ENCODE data around the gene ZNF367.

Gene ZNF367

DNA sequence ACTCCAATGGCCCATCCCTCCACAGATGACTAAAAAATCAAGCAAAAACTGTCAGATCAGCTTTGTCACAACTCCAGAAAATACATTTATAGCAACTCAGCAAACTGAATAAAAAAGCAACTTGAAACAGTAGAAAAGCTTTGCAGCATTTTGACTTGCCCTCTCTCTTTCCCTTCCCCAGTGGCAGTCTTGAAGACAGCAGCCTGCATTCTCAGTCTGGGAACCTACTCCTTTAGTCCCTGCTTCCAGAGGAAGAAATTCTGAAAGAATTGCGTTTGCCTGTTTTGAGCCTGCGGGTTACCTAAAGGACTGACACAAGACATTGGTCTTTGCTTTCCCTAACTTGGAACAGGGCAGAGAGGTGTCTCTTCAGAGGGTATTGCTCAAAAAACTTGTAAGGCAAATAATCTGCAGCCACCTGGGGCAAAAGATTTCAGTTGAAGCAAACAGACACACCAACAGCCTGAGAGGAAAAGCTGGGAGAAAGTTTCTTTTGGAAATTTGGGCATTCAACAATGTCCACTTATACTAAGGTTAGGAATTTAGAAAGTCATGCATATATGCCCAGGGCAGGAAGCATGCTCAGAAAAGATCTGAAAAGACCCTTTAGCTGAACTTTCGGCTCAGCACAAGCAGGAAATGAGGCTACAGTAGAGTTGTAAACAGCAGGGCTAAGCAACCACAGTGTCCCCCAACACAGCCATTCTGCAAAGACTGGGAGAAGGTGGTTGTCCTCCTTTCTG lies 19.4 kb downstream of the ZNF367 start:
- TF ChIP-seq EZH2 (IDR thresholded peaks at IDR 0.05) (no peak), FOXP2 (optimal IDR thresholded peaks at IDR 0.05; ENCODE audit: control extremely low read depth, extremely low read length, insufficient read depth) (no peak), POLR2AphosphoS5 (IDR thresholded peaks at IDR 0.05; ENCODE audit: borderline replicate concordance, low read depth, low read length) (no peak)
- Histone ChIP-seq H3K4me3 (no peak overlapping the region), H3K9ac (ENCODE audit: insufficient read length) (no peak overlapping the region), H3K9me3 (ENCODE audit: low read depth, low read length) (no peaks in the 10 kb centered on the region), H3K36me3 (ENCODE audit: insufficient read depth, low read length) (peaks cover 19% of the 10 kb centered on the region), H3K27ac (peak overlapping the region; percentile 62; the same call in 1 of the 2 replicates)
- no peak for DNase-seq (ENCODE audit: low read depth, low spot score)

DNA sequence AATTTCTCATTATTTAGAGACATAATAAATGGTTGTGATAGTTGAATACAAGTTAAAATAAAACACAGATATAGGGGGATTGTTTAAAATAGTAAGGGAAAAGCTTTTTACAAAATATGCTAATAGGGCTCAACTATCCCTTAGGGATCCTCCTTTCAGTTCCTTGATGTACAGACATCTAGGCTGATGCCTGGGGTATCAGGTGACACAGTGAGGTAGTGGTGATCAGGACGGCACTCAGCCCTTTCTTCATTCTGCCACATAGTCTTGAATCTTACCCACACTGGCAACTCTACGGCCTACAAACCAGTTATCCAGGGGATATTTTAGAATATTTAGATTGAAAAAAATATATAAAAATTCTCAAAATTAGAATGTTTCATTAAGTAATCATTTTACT lies 22.2 kb downstream of the ZNF367 start:
- H3K4me3 ChIP-seq: no peak overlapping the region
- peaks cover 35% of the 10 kb centered on the region for H3K36me3 ChIP-seq (ENCODE audit: insufficient read depth, low read length)
- H3K9ac ChIP-seq (ENCODE audit: insufficient read length): no peak overlapping the region
- no peak for DNase-seq (ENCODE audit: low read depth, low spot score)
- TF ChIP-seq EZH2 (IDR thresholded peaks at IDR 0.05): no peak
- no peak for TF ChIP-seq FOXP2 (optimal IDR thresholded peaks at IDR 0.05; ENCODE audit: control extremely low read depth, extremely low read length, insufficient read depth)
- no peak for TF ChIP-seq POLR2AphosphoS5 (IDR thresholded peaks at IDR 0.05; ENCODE audit: borderline replicate concordance, low read depth, low read length)
- H3K9me3 ChIP-seq (ENCODE audit: low read depth, low read length): no peaks in the 10 kb centered on the region
- no peak overlapping the region for H3K27ac ChIP-seq

DNA sequence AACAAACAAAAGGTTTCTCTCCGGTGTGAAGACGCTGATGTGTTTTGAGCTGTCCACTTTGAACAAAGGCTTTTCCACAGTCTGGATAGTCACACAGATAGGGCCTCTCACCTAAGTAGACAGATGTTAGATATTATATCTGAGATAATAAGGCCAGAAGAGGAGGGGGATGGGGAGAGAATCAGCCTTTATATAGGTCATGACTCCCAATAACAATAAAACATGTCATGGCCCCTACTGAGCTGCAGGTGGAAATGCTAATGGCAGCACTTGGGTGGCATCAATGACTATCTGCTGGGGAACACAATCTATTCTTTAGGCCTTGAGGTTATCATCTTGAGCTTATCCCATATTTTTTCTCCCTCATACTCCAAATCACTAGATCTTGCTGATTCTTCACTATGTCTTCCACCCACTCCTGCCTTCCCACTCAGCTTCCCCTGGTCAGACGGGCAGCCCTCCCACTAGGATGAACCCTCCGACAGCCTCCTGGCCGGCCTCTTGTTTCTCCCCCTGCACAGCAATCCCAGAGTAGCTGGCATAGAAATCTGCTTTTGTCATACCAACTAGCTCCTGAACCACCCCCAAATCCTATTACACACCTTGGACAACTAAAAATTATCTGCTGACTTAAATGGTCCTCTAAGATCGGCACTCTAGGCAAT lies 23.2 kb downstream of the ZNF367 start:
- Histone ChIP-seq H3K4me3 (no peak overlapping the region), H3K9me3 (ENCODE audit: low read depth, low read length) (no peaks in the 10 kb centered on the region), H3K27ac (no peak overlapping the region), H3K36me3 (ENCODE audit: insufficient read depth, low read length) (peaks cover 45% of the 10 kb centered on the region), H3K9ac (ENCODE audit: insufficient read length) (no peak overlapping the region)
- no peak for DNase-seq (ENCODE audit: low read depth, low spot score)
- TF ChIP-seq FOXP2 (optimal IDR thresholded peaks at IDR 0.05; ENCODE audit: control extremely low read depth, extremely low read length, insufficient read depth) (no peak), EZH2 (IDR thresholded peaks at IDR 0.05) (no peak)

DNA sequence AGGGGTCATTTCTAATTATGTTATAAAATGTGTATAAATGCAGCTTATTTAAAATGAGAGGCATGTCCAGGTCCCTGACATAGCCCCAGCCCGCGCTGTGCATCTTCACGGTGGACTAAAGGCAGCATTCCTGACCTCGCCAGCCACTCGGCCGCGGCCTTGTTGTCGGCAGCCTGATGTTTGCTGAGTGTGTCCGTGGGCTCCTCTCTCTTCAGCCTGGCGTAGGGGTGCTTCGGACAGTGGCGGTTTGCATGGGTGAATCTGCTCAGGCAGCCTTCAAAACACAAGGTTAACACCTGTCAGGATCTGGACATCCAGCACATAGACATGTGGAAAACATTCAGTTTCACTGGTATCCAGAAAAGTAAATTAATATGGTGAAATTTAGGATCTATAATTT lies 25.9 kb downstream of the ZNF367 start:
- Histone ChIP-seq H3K36me3 (ENCODE audit: insufficient read depth, low read length) (peaks cover 61% of the 10 kb centered on the region), H3K4me3 (no peak overlapping the region), H3K27ac (no peak overlapping the region), H3K9ac (ENCODE audit: insufficient read length) (no peak overlapping the region), H3K9me3 (ENCODE audit: low read depth, low read length) (no peaks in the 10 kb centered on the region)
- TF ChIP-seq FOXP2 (optimal IDR thresholded peaks at IDR 0.05; ENCODE audit: control extremely low read depth, extremely low read length, insufficient read depth) (no peak), POLR2AphosphoS5 (IDR thresholded peaks at IDR 0.05; ENCODE audit: borderline replicate concordance, low read depth, low read length) (no peak), EZH2 (IDR thresholded peaks at IDR 0.05) (no peak)
- no peak for DNase-seq (ENCODE audit: low read depth, low spot score)

DNA sequence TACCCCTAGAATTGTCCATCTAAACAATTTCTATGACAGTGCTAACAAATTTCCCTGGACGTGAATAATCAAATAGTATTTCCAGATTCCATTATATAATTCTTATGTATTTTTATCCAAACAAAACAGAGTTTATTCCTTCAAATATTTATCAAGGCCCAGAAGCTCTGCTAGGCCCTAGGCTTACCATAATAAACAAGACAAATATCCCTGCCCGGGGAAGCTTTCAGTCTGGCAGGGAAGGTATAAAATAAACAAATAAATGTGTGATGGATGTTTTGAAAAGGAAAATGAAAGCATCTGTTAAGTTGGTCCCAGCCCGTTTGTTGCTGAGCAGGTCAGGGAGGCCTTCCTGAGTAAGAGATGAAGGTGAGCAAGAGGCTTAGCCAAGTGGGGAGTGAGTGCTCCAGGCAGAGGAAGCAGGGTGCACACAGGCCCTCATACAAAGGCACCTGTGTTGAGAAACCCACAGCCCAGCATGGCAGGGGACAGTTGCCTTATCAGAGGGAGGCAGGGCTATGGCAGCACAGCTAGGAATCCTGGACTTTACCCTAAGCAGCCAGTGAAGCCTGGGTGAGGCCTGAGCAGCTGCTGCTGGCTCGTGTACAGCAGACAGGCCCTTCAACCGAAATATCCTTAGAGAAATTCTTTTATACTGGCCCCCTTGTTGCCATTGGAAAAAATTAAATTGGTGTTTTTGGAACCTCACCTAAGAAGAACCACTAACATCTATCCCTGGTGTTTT lies 27.0 kb downstream of the ZNF367 start:
- Histone ChIP-seq H3K4me3 (no peak overlapping the region), H3K27ac (no peak overlapping the region), H3K36me3 (ENCODE audit: insufficient read depth, low read length) (peaks cover 68% of the 10 kb centered on the region), H3K9ac (ENCODE audit: insufficient read length) (no peak overlapping the region), H3K9me3 (ENCODE audit: low read depth, low read length) (no peaks in the 10 kb centered on the region)
- no peak for DNase-seq (ENCODE audit: low read depth, low spot score)
- no peak for TF ChIP-seq POLR2AphosphoS5 (IDR thresholded peaks at IDR 0.05; ENCODE audit: borderline replicate concordance, low read depth, low read length)
- TF ChIP-seq FOXP2 (optimal IDR thresholded peaks at IDR 0.05; ENCODE audit: control extremely low read depth, extremely low read length, insufficient read depth): no peak

DNA sequence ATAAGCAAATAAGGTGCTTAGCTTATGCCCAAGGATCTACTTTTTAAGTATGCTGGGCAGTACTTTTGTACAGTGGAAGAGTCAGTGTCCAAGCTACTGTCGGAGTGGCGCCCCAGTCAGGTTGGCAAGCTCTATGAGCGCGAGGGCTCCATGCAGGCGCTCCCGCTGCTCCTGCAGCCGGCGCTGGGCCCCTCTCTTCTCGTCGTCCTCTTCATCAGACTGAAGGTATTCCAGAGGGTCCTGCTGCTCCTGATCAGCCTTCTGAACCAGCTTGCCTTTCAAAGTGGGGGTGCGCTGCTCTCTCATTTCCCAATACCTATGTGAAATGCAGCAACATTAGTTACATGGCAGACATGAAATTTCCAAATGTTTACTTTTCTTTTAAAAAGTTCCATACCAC lies 30.0 kb downstream of the ZNF367 start:
- H3K36me3 ChIP-seq (ENCODE audit: insufficient read depth, low read length): peaks cover 77% of the 10 kb centered on the region

DNA sequence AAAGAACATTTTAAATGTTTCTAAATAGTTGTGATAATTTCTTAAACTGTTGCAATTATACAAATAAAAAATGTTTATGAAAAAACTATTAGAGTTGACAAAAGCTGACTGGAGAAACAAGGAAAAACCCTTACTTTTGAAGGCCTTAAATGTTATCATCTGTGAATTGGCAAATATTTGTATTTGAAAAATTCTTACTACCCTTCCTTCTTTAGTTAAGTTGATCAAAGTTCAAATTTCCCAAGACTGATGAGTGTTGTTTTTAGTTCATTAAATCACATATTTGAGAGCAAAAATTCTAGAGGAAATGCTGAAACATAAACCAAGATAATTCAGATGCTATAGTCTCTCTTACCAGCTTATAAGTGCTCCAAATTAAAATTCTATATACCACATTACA lies 32.0 kb downstream of the ZNF367 start:
- no peak for DNase-seq (ENCODE audit: low read depth, low spot score)
- TF ChIP-seq FOXP2 (optimal IDR thresholded peaks at IDR 0.05; ENCODE audit: control extremely low read depth, extremely low read length, insufficient read depth): no peak
- no peak for TF ChIP-seq POLR2AphosphoS5 (IDR thresholded peaks at IDR 0.05; ENCODE audit: borderline replicate concordance, low read depth, low read length)
- no peak for TF ChIP-seq EZH2 (IDR thresholded peaks at IDR 0.05)
- Histone ChIP-seq H3K9ac (ENCODE audit: insufficient read length) (no peak overlapping the region), H3K4me3 (no peak overlapping the region), H3K27ac (0 out of 2 replicates have a peak overlapping the region, but pooled peaks have one; percentile 8), H3K9me3 (ENCODE audit: low read depth, low read length) (no peaks in the 10 kb centered on the region), H3K36me3 (ENCODE audit: insufficient read depth, low read length) (peaks cover 60% of the 10 kb centered on the region)

More for the DNA sequence above, 30.0 kb downstream of the ZNF367 start:
- H3K27ac ChIP-seq: 0 out of 2 replicates have a peak overlapping the region, but pooled peaks have one; percentile 9
- H3K9me3 ChIP-seq (ENCODE audit: low read depth, low read length): no peaks in the 10 kb centered on the region
- DNase-seq (ENCODE audit: low read depth, low spot score): no peak
- no peak overlapping the region for H3K4me3 ChIP-seq
- H3K9ac ChIP-seq (ENCODE audit: insufficient read length): no peak overlapping the region
- TF ChIP-seq EZH2 (IDR thresholded peaks at IDR 0.05) (no peak), FOXP2 (optimal IDR thresholded peaks at IDR 0.05; ENCODE audit: control extremely low read depth, extremely low read length, insufficient read depth) (no peak), POLR2AphosphoS5 (IDR thresholded peaks at IDR 0.05; ENCODE audit: borderline replicate concordance, low read depth, low read length) (no peak)
